IMR-90 (cell line): Measurements from ENCODE around the gene GPR62. TPM values are rescaled to one million over a fixed set of nuclear protein-coding genes. Genes with fewer than 3 reads are reported as not detected.

Source experiments
- ATAC-seq: fragments of 200-7000 bp; cut with Tn5 transposase; 2 replicates; pipeline ENCODE4 v1.9.1; 2020; ENCODE audit warnings: low read depth, mild to moderate bottlenecking, moderate library complexity
- BruUV-seq: library from RNA; stranded (reverse); fragments of 400-500 nt; replicated peaks from 2 replicates; lab custom pipeline; 2021; lab: Mats Ljungman, UMichigan
- CTCF ChIA-PET: fragments of 300-600 bp; formaldehyde crosslinking; extraction: SDS; loops from one replicate; lab custom pipeline; 2021; ENCODE audit warnings: antibody characterized with exemption; lab: Yijun Ruan, JAX
- POLR2A ChIA-PET: fragments of 300-600 bp; sonication (Branson Sonifier 250); formaldehyde crosslinking; loops from one replicate; lab custom pipeline; 2022; ENCODE audit warnings: antibody characterized with exemption; ENCODE audit not compliant: unreplicated experiment; lab: Charles Lee
- DNase-seq: peaks from one replicate; pipeline ENCODE4 v3.0.0; 2013
- H2AFZ ChIP-seq: replicated peaks from 2 replicates; pipeline ENCODE3; 2013; ENCODE audit warnings: low read length, mild to moderate bottlenecking; ENCODE audit not compliant: poor library complexity
- H2AK5ac ChIP-seq: 2 replicates; pipeline ENCODE4 v1.6.1; 2013; ENCODE audit warnings: low read depth, low read length, inconsistent platforms
- H2AK9ac ChIP-seq: replicated peaks from 2 replicates; pipeline ENCODE3; 2013; ENCODE audit warnings: mild to moderate bottlenecking, low read depth, low read length, moderate library complexity; ENCODE audit not compliant: poor library complexity
- H2BK120ac ChIP-seq: 2 replicates; pipeline ENCODE4 v1.6.1; 2013; ENCODE audit warnings: low read depth, low read length, inconsistent platforms
- H2BK15ac ChIP-seq: 3 replicates; pipeline ENCODE4 v1.6.1; 2013; ENCODE audit warnings: low read depth, low read length, inconsistent platforms
- H2BK20ac ChIP-seq: 2 replicates; pipeline ENCODE4 v1.6.1; 2013; ENCODE audit warnings: low read depth, mild to moderate bottlenecking, inconsistent platforms, low read length, moderate library complexity
- H2BK5ac ChIP-seq: 2 replicates; pipeline ENCODE4 v1.6.1; 2013; ENCODE audit warnings: mild to moderate bottlenecking, low read depth, low read length, inconsistent platforms; ENCODE audit not compliant: poor library complexity, severe bottlenecking
- H3K14ac ChIP-seq: replicated peaks from 2 replicates; pipeline ENCODE4 v1.6.1; 2013; ENCODE audit warnings: low read depth, low read length, inconsistent platforms
- H3K18ac ChIP-seq: 2 replicates; pipeline ENCODE4 v1.6.1; 2013; ENCODE audit warnings: low read depth, low read length, control low read depth
- H3K23ac ChIP-seq: 2 replicates; pipeline ENCODE4 v1.6.1; 2013; ENCODE audit warnings: low read depth, low read length, inconsistent platforms
- H3K27ac ChIP-seq: 2 replicates; pipeline ENCODE4 v1.5.1; 2013; ENCODE audit warnings: mild to moderate bottlenecking, control low read depth, low read length; ENCODE audit not compliant: insufficient read depth
- H3K27me3 ChIP-seq: 2 replicates; pipeline ENCODE4 v1.6.1; 2013; ENCODE audit warnings: low read length; ENCODE audit not compliant: control insufficient read depth, insufficient read depth
- H3K36me3 ChIP-seq: 2 replicates; pipeline ENCODE4 v1.6.1; 2013; ENCODE audit warnings: low read length, mixed read lengths; ENCODE audit not compliant: control insufficient read depth, insufficient read depth
- H3K4ac ChIP-seq: 2 replicates; pipeline ENCODE4 v1.6.1; 2013; ENCODE audit warnings: low read depth, low read length, inconsistent platforms
- H3K4me1 ChIP-seq: 2 replicates; pipeline ENCODE4 v1.6.1; 2013; ENCODE audit warnings: low read length, mixed read lengths; ENCODE audit not compliant: control insufficient read depth, insufficient read depth
- H3K4me2 ChIP-seq: 2 replicates; pipeline ENCODE4 v1.6.1; 2013; ENCODE audit warnings: low read depth, mild to moderate bottlenecking, control low read depth, low read length, moderate library complexity
- H3K4me3 ChIP-seq: 2 replicates; pipeline ENCODE4 v1.5.1; 2013; ENCODE audit warnings: low read depth, mild to moderate bottlenecking, control low read depth, low read length, moderate library complexity; ENCODE audit not compliant: insufficient read depth
- H3K56ac ChIP-seq: 2 replicates; pipeline ENCODE4 v1.6.1; 2013; ENCODE audit warnings: low read length, inconsistent platforms; ENCODE audit not compliant: insufficient read depth; ENCODE audit errors: extremely low read depth
- H3K79me1 ChIP-seq, 2 experiments: 2 replicates each; pipeline ENCODE4 v1.6.1; 2013; ENCODE audit warnings: low read length in 2 of 2, inconsistent platforms in 1 of 2, low read depth in 1 of 2
- H3K9ac ChIP-seq: 2 replicates; pipeline ENCODE4 v1.6.1; 2013; ENCODE audit warnings: low read depth, low read length, control low read depth
- H3K9me1 ChIP-seq: 2 replicates; pipeline ENCODE4 v1.6.1; 2013; ENCODE audit warnings: low read length, inconsistent platforms; ENCODE audit not compliant: insufficient read depth
- H3K9me3 ChIP-seq: 2 replicates; pipeline ENCODE4 v1.6.1; 2013; ENCODE audit warnings: low read length; ENCODE audit not compliant: control insufficient read depth, insufficient read depth
- H4K20me1 ChIP-seq: 2 replicates; pipeline ENCODE4 v1.6.1; 2013; ENCODE audit warnings: low read length, inconsistent platforms; ENCODE audit not compliant: insufficient read depth
- H4K5ac ChIP-seq: 2 replicates; pipeline ENCODE4 v1.6.1; 2013; ENCODE audit warnings: mild to moderate bottlenecking, low read depth, low read length, control low read depth
- H4K8ac ChIP-seq, 2 experiments: 2 replicates each; pipeline ENCODE4 v1.6.1; 2013; ENCODE audit warnings: low read depth in 2 of 2, low read length in 2 of 2, control low read depth in 1 of 2, inconsistent platforms in 1 of 2
- H4K91ac ChIP-seq: 2 replicates; pipeline ENCODE4 v1.6.1; 2013; ENCODE audit warnings: low read depth, low read length, inconsistent platforms; ENCODE audit not compliant: insufficient read depth
- BHLHE40 ChIP-seq: fragments of 150-350 bp; IDR thresholded peaks from 2 replicates; pipeline ENCODE4 v1.6.1; 2016; ENCODE audit warnings: mild to moderate bottlenecking, low read depth, low read length
- CEBPB ChIP-seq: IDR thresholded peaks from 2 replicates; pipeline ENCODE4 v1.6.1; 2012; ENCODE audit warnings: low read depth, low read length, improper control_type of control experiment
- CHD1 ChIP-seq: IDR thresholded peaks from 2 replicates; pipeline ENCODE4 v1.6.1; 2012; ENCODE audit warnings: low read depth, low read length, improper control_type of control experiment
- CTCF ChIP-seq: conservative IDR thresholded peaks from 2 replicates; pipeline ENCODE4 v1.5.1; 2012; ENCODE audit warnings: mild to moderate bottlenecking, low read depth, low read length, improper control_type of control experiment
- ELK1 ChIP-seq: fragments of 150-350 bp; IDR thresholded peaks from 2 replicates; pipeline ENCODE4 v1.6.1; 2016; ENCODE audit warnings: low read depth, mild to moderate bottlenecking, low read length, moderate library complexity, borderline replicate concordance
- FOS ChIP-seq: fragments of 150-350 bp; IDR thresholded peaks from 2 replicates; pipeline ENCODE4 v1.6.1; 2016; ENCODE audit warnings: low read depth, low read length
- MAFK ChIP-seq: IDR thresholded peaks from 2 replicates; pipeline ENCODE4 v1.6.1; 2012; ENCODE audit warnings: low read depth, low read length, improper control_type of control experiment
- MAZ ChIP-seq: IDR thresholded peaks from 2 replicates; pipeline ENCODE4 v1.6.1; 2012; ENCODE audit warnings: low read depth, mild to moderate bottlenecking, low read length, improper control_type of control experiment, moderate library complexity, borderline replicate concordance
- MXI1 ChIP-seq: IDR thresholded peaks from 2 replicates; pipeline ENCODE4 v1.6.1; 2012; ENCODE audit warnings: low read depth, mild to moderate bottlenecking, low read length, moderate library complexity, borderline replicate concordance
- NFE2L2 ChIP-seq: fragments of 150-350 bp; IDR thresholded peaks from 2 replicates; pipeline ENCODE4 v1.6.1; 2016; ENCODE audit warnings: low read depth, mild to moderate bottlenecking, low read length
- POLR2A ChIP-seq: IDR thresholded peaks from 2 replicates; pipeline ENCODE4 v1.6.1; 2012; ENCODE audit warnings: mild to moderate bottlenecking, low read depth, low read length
- RAD21 ChIP-seq: IDR thresholded peaks from 2 replicates; pipeline ENCODE4 v1.6.1; 2012; ENCODE audit warnings: low read length, improper control_type of control experiment
- RCOR1 ChIP-seq: IDR thresholded peaks from 2 replicates; pipeline ENCODE4 v1.6.1; 2012; ENCODE audit warnings: mild to moderate bottlenecking, low read length, improper control_type of control experiment; ENCODE audit not compliant: insufficient replicate concordance
- SMC3 ChIP-seq: fragments of 150-350 bp; IDR thresholded peaks from 2 replicates; pipeline ENCODE4 v1.6.1; 2016; ENCODE audit warnings: low read depth, mild to moderate bottlenecking, antibody characterized with exemption, low read length, moderate library complexity
- USF2 ChIP-seq: fragments of 150-350 bp; IDR thresholded peaks from 2 replicates; pipeline ENCODE4 v1.6.1; 2017; ENCODE audit warnings: mild to moderate bottlenecking, antibody characterized with exemption, low read length, low read depth
- WGBS, 2 experiments: methylation state at CpG; one replicate each; pipeline versions ENCODE4 v1.1.5 to v1.1.7; 2013; ENCODE audit warnings: missing lambda C conversion rate in 2 of 2; ENCODE audit not compliant: insufficient read length in 1 of 2; ENCODE audit errors: extremely low coverage in 2 of 2; 5-methylcytosine and 5-hydroxymethylcytosine counted together
- dilution Hi-C: fragments of 300-500 bp; cut with HindIII; formaldehyde crosslinking; loops from one replicate; pipeline ENCODE4 v1.14.3; 2018; ENCODE audit warnings: low sequenced_read_pairs; ENCODE audit not compliant: unreplicated experiment
- in situ Hi-C: fragments of 300-500 bp; cut with MboI; formaldehyde crosslinking; loops from 3 replicates; pipeline ENCODE4 v1.14.3; 2019; ENCODE audit warnings: low sequenced_read_pairs, inconsistent platforms, mixed read lengths
- intact Hi-C: fragments of 100-400 bp; cut with micrococcal nuclease; formaldehyde crosslinking; loops from 2 replicates; pipeline ENCODE4 v1.10.0; 2022
- polyA plus RNA-seq, 3 experiments: library from polyadenylated mRNA; depleted of rRNA; stranded (reverse); fragments of >200 nt; gene quantifications; 2 replicates each; pipeline ENCODE4 v1.2.3, GENCODE V29; 2012; ENCODE audit warnings: low replicate concordance in 1 of 3
- total RNA-seq: library from RNA; depleted of rRNA; stranded (reverse); fragments of >200 nt; gene quantifications from 2 replicates; pipeline ENCODE4 v1.2.3, GENCODE V29; 2012

Gene GPR62
- total and polyA plus RNA-seq, 2 of the 4 experiments (the other 2 are of a cell fraction): under 0.01 TPM; not detected in 1

GRCh38 chr3:52001443-52001974 lies 46.3 kb downstream of the GPR62 start:
- Histone ChIP-seq H3K4me2 (no peak overlapping the region), H3K23ac (no peak overlapping the region), H3K14ac (no peak overlapping the region), H4K20me1 (no peaks in the 10 kb centered on the region), H3K56ac (no peak overlapping the region), H3K4me3 (no peak overlapping the region), H2BK15ac (no peak overlapping the region), H2AK9ac (peak overlapping the region; percentile 96), H2BK20ac (no peak overlapping the region), H3K18ac (no peak overlapping the region), H3K36me3 (no peaks in the 10 kb centered on the region), H4K8ac (no peak overlapping the region), H2BK120ac (no peak overlapping the region), H2AK5ac (no peak overlapping the region), H4K91ac (no peak overlapping the region), H3K27me3 (no peaks in the 10 kb centered on the region), H2BK5ac (no peak overlapping the region), H3K9me1 (no peaks in the 10 kb centered on the region), H3K79me1 (no peaks in the 10 kb centered on the region), H4K5ac (no peak overlapping the region), H3K4me1 (peaks cover 11% of the 10 kb centered on the region), H3K9ac (no peak overlapping the region), H3K4ac (no peak overlapping the region), H2AFZ (peak overlapping the region; percentile 80), H3K27ac (no peak overlapping the region), H3K9me3 (no peaks in the 10 kb centered on the region)
- ATAC-seq (peak; percentile 75), DNase-seq (peak; percentile 43)
- ChIA-PET POLR2A (interaction anchor here (0.5 to 0.6 kb wide), 2 partner anchors 135 to 140 kb away, joined by 3 read pairs; no protein-coding TSS in a partner anchor), CTCF (interaction anchor here (0.7 to 1.7 kb wide), 9 partner anchors 20 to 146 kb away, joined by 3 to 6 read pairs (median 5); no protein-coding TSS in a partner anchor)
- BruUV-seq: no TSS peak
- intact Hi-C loops: loop anchor here (1.0 to 5.0 kb wide), 3 partner anchors 122 to 336 kb away; no protein-coding TSS in a partner anchor
- dilution Hi-C loops: no loop called here
- in situ Hi-C loops: loop anchor here (5.0 kb wide), 1 partner anchor 126 kb away; no protein-coding TSS in a partner anchor
- no CpG with 5 or more reads among the region's 18 CpGs for WGBS, 2 experiments
- TF ChIP-seq CHD1 (no peak), CEBPB (no peak), RAD21 (peak; percentile 97), NFE2L2 (no peak), USF2 (no peak), ELK1 (no peak), SMC3 (peak; percentile 95), MXI1 (no peak), MAZ (peak; percentile 48; the same call in 1 of the 2 replicates), CTCF (peak; percentile 96), RCOR1 (no peak), POLR2A (peak; percentile 54; the same call in 1 of the 2 replicates), FOS (no peak), MAFK (no peak), BHLHE40 (no peak)
